ENCODE data around the gene DAP. TPM values are rescaled to one million over a fixed set of nuclear protein-coding genes. Genes with fewer than 3 reads are reported as not detected.

Gene DAP
- polyA plus RNA-seq, 1 donor from 2014 or later = 105 TPM

- Mint-ChIP-seq H3K27me3 (no peaks in the 10 kb centered on the region), H3K36me3 (peaks cover 2% of the 10 kb centered on the region), H3K4me3 (no peak overlapping the region), H3K4me1 (peaks cover 43 to 51% (median 50%) of the 10 kb centered on the region in 3 donors), H3K27ac (peak overlapping the region in 1 of 3 donors; percentile 43), H3K9me3 (no peaks in the 10 kb centered on the region)
Observed at GRCh38 chr5:10703676-10704075, 57.4 kb downstream of the DAP start.

GRCh38 chr5:10702911-10703491 is 58.0 kb downstream of the DAP start:
- Mint-ChIP-seq H3K4me3 (no peak overlapping the region), H3K27ac (no peak overlapping the region), H3K27me3 (no peaks in the 10 kb centered on the region), H3K36me3 (peaks cover 5% of the 10 kb centered on the region), H3K9me3 (no peaks in the 10 kb centered on the region), H3K4me1 (peaks cover 41 to 55% (median 44%) of the 10 kb centered on the region in 3 donors)

- peak overlapping the region in 1 of 4 donors; percentile 12 for H3K4me3 Mint-ChIP-seq
- no peaks in the 10 kb centered on the region for H3K27me3 Mint-ChIP-seq
- H3K9me3 Mint-ChIP-seq = no peaks in the 10 kb centered on the region
- peak overlapping the region in 2 of 3 donors; percentile 62 to 67 for H3K27ac Mint-ChIP-seq
- peaks cover 5% of the 10 kb centered on the region for H3K36me3 Mint-ChIP-seq
- H3K4me1 Mint-ChIP-seq = peaks cover 41 to 48% (median 41%) of the 10 kb centered on the region in 3 donors
Observed at GRCh38 chr5:10702040-10702629, 58.9 kb downstream of the DAP start.

- H3K27me3 Mint-ChIP-seq = no peaks in the 10 kb centered on the region
- no peaks in the 10 kb centered on the region for H3K9me3 Mint-ChIP-seq
- peaks cover 40 to 49% (median 41%) of the 10 kb centered on the region in 3 donors for H3K4me1 Mint-ChIP-seq
- H3K4me3 Mint-ChIP-seq = no peak overlapping the region
- H3K36me3 Mint-ChIP-seq = peaks cover 5% of the 10 kb centered on the region
- H3K27ac Mint-ChIP-seq = peak overlapping the region in 2 of 3 donors; percentile 62 to 67
Observed at GRCh38 chr5:10701567-10702039, 59.4 kb downstream of the DAP start.

DNA sequence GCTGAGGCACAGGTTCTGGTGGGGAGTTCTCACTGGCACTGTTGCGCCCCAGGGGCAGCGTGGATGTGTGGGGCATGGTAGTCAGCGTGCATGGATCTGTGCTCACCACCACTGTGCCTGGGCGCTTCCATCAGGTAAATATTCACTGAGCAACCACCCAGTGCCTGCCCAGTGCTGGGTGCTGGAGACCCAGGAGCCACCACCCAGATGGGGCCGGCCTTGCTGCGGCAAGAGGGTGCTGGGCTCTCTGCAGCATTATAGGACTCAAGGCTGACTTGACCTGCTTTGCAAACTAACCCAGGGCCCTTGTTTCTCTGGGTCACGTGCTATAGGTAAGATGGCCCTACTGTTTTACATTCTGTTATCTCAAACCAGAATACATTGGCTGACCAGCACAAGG is 60.5 kb downstream of the DAP start:
- Mint-ChIP-seq H3K27ac (peak overlapping the region; percentile 43 to 98 (median 96)), H3K27me3 (no peaks in the 10 kb centered on the region), H3K36me3 (peaks cover 5% of the 10 kb centered on the region), H3K9me3 (no peaks in the 10 kb centered on the region), H3K4me1 (peaks cover 36 to 42% (median 41%) of the 10 kb centered on the region in 3 donors), H3K4me3 (peak overlapping the region in 3 of 4 donors; percentile 7 to 92 (median 82))

- Mint-ChIP-seq H3K4me1 (peaks cover 35 to 41% (median 39%) of the 10 kb centered on the region in 3 donors), H3K9me3 (no peaks in the 10 kb centered on the region), H3K36me3 (peaks cover 5% of the 10 kb centered on the region), H3K27me3 (peaks cover 1% of the 10 kb centered on the region), H3K4me3 (peak overlapping the region in 3 of 4 donors; percentile 7 to 92 (median 82)), H3K27ac (peak overlapping the region; percentile 43 to 98 (median 96))
Observed at GRCh38 chr5:10699987-10700386, 61.0 kb downstream of the DAP start.

DNA sequence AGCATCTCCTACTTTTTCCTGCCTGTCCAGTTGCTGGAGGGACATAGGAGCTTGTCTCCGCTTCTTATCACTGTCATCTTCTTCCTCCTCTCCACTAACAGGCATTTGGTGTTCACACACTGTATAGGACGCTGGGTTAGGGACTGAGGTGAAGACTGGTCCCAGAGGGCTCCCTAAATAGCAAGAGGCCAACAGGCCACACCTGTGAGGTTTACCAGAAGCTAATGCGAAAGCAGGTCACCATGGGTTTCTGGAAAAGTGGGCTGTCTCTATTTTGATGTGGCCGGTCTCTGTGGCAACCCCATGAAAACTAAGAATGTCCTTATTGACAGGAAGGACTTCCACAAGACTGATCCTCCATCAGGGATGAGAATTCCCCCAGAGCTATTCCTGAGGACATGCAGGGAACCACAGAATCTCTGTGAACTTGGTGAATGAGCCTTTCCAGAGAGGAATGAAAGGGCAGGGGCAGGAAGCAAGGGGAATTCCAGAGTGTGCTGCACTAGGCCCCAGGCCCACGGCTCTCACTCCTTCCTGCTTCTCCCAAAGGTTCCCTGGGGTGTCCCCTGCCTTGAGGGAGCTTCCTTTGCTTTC is 61.7 kb downstream of the DAP start:
- Mint-ChIP-seq H3K27me3 (peaks cover 1% of the 10 kb centered on the region), H3K4me1 (peaks cover 31 to 39% (median 35%) of the 10 kb centered on the region in 3 donors), H3K27ac (peak overlapping the region; percentile 43 to 98 (median 96)), H3K36me3 (peaks cover 5% of the 10 kb centered on the region), H3K4me3 (peak overlapping the region in 3 of 4 donors; percentile 7 to 92 (median 59)), H3K9me3 (no peaks in the 10 kb centered on the region)

- Mint-ChIP-seq H3K4me1 (peaks cover 24 to 29% (median 28%) of the 10 kb centered on the region in 3 donors), H3K4me3 (peak overlapping the region in 1 of 4 donors; percentile 39), H3K27ac (peak overlapping the region in 1 of 3 donors; percentile 12)
Observed at GRCh38 chr5:10695759-10696543, 65.1 kb downstream of the DAP start.

GRCh38 chr5:10695055-10695649 is 65.9 kb downstream of the DAP start:
- Mint-ChIP-seq H3K4me3 (no peak overlapping the region), H3K27ac (no peak overlapping the region), H3K36me3 (peaks cover 3% of the 10 kb centered on the region)

More at GRCh38 chr5:10695759-10696543, 65.1 kb downstream of the DAP start:
- H3K9me3 Mint-ChIP-seq = no peaks in the 10 kb centered on the region
- peaks cover 3% of the 10 kb centered on the region for H3K36me3 Mint-ChIP-seq
- H3K27me3 Mint-ChIP-seq = peaks cover 1% of the 10 kb centered on the region

DNA sequence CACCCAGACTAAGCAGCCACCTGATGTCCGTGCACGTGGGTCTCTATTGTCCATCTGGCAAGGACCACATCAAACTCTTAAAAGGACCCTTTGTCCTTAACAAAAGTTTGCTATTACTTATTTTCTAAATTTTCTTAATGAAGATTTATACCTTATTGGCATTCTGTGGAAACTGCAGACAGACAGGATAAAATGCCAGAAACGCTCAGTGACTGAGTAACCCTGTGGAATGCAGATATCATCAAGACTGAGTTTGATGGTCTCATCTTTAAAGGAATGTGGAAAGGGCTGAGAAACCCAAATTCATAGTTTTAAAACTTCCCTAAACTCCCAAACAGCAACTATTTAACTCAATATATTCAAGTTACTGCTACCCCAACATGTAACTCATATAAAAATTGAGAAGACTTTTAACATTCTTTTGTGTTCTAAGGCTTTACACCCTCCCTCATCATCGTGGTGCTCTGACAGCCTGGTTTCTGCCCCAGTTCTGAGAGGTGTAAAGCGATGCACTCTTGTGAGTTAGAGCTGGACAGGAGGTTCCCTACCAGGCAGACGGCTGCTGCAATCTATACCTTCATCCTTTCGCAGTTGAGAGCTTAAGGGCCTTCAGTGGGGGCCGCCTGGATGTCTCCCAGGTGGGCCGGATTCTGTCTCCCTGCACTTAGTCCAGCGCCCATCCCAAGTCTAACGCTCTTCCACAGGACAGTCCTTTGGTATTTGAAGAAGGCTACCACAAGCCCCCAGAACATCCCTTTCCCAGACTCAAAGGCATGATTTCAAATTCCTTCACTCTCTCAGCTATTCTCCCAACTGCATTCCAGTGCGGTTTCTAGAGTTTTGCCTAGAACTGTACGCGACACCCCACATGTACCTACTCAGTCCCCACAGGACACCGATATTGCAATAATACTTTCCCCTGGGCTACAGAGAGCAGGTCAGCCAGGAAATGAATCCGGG is 68.9 kb downstream of the DAP start:
- H3K36me3 Mint-ChIP-seq = peaks cover 2% of the 10 kb centered on the region
- H3K27ac Mint-ChIP-seq = peak overlapping the region in 2 of 3 donors; percentile 51 to 53
- peaks cover 0 to 3% (median 0%) of the 10 kb centered on the region in 3 donors for H3K9me3 Mint-ChIP-seq
- peaks cover 1% of the 10 kb centered on the region for H3K27me3 Mint-ChIP-seq
- no peak overlapping the region for H3K4me3 Mint-ChIP-seq
- H3K4me1 Mint-ChIP-seq = peaks cover 9 to 16% (median 10%) of the 10 kb centered on the region in 3 donors

More at GRCh38 chr5:10695055-10695649, 65.9 kb downstream of the DAP start:
- H3K27me3 Mint-ChIP-seq = peaks cover 1% of the 10 kb centered on the region
- H3K9me3 Mint-ChIP-seq = no peaks in the 10 kb centered on the region
- H3K4me1 Mint-ChIP-seq = peaks cover 21 to 26% (median 25%) of the 10 kb centered on the region in 3 donors

- peaks cover 9% of the 10 kb centered on the region for H3K36me3 Mint-ChIP-seq
- no peak overlapping the region for H3K4me3 Mint-ChIP-seq
- H3K27me3 Mint-ChIP-seq = peaks cover 1% of the 10 kb centered on the region
- peaks cover 15 to 18% (median 15%) of the 10 kb centered on the region in 3 donors for H3K4me1 Mint-ChIP-seq
- H3K27ac Mint-ChIP-seq = peak overlapping the region in 2 of 3 donors; percentile 41 to 58
- peaks cover 0 to 5% (median 0%) of the 10 kb centered on the region in 3 donors for H3K9me3 Mint-ChIP-seq
Observed at GRCh38 chr5:10690460-10691440, 70.3 kb downstream of the DAP start.

- H3K27me3 Mint-ChIP-seq = no peaks in the 10 kb centered on the region
- no peak overlapping the region for H3K4me3 Mint-ChIP-seq
- peak overlapping the region in 1 of 3 donors; percentile 26 for H3K27ac Mint-ChIP-seq
- H3K9me3 Mint-ChIP-seq = peaks cover 0 to 5% (median 0%) of the 10 kb centered on the region in 3 donors
- peaks cover 20 to 24% (median 21%) of the 10 kb centered on the region in 3 donors for H3K4me1 Mint-ChIP-seq
- H3K36me3 Mint-ChIP-seq = peaks cover 9% of the 10 kb centered on the region
Observed at GRCh38 chr5:10689391-10690081, 71.5 kb downstream of the DAP start.

Data from IgD-negative memory B cell (primary cell).